Activated T-helper 2 cell treated with anti-CD3 and anti-CD28 coated beads, Interferon-gamma antibody, Interleukin-2, Interleukin-4, amounts not matched to agents 10 μg/mL and 5 μg/mL and 100 μg/mL, durations not matched to agents 14 hours and 24 hours and 36 hours (primary cell): ENCODE measurements around the gene HS1BP3. TPM values are rescaled to one million over a fixed set of nuclear protein-coding genes. Genes with fewer than 3 reads are reported as not detected.

ENCODE experiments used
- DNase-seq: peaks from one replicate; pipeline ENCODE4 v3.0.0; 2021; ENCODE audit warnings: low spot score
- H3K27ac Mint-ChIP-seq: one replicate; pipeline ENCODE4 v1.8.0; 2021; ENCODE audit warnings: mixed read lengths
- H3K27me3 Mint-ChIP-seq: one replicate; pipeline ENCODE4 v1.8.0; 2021; ENCODE audit warnings: low read depth, mixed read lengths
- H3K36me3 Mint-ChIP-seq: one replicate; pipeline ENCODE4 v1.8.0; 2021; ENCODE audit warnings: low read depth, mixed read lengths
- H3K4me1 Mint-ChIP-seq: one replicate; pipeline ENCODE4 v1.8.0; 2021; ENCODE audit warnings: low read depth, mixed read lengths
- H3K4me3 Mint-ChIP-seq: one replicate; pipeline ENCODE4 v1.8.0; 2021; ENCODE audit warnings: low read depth, mild to moderate bottlenecking, moderate library complexity, mixed read lengths
- H3K9me3 Mint-ChIP-seq: one replicate; pipeline ENCODE4 v1.8.0; 2021; ENCODE audit warnings: mixed read lengths
- intact Hi-C: fragments of 100-400 bp; cut with micrococcal nuclease; formaldehyde crosslinking; loops from one replicate; pipeline ENCODE4 v1.15.1; 2023
- total RNA-seq: library from RNA; stranded (reverse); gene quantifications from 2 replicates; pipeline ENCODE4 v1.2.3, GENCODE V29; 2022

HS1BP3 gene
- total RNA-seq, 1 donor from 2014 or later: 11.9 TPM

DNA sequence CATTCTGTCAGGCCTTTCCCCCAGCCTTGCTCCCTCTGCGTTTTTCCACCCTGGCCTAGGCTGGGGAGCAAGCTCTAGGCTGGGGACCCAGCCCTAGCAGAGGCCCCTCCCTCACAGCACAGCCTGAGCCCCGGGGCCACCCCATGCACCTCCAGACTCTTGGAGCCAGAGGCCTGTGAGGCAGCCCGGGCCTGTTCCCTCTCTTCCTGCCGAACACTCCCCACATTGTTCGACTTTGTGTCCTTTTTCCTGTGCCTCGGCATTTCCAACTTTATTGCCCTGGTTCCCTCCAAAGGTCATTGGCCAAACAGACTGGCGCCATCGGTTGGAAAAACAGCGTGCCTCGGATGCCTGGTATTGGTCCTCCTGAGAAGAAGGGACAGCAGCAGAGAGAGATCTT, 79.7 kb downstream of the HS1BP3 start:
- no peak overlapping the region for H3K4me3 Mint-ChIP-seq
- H3K36me3 Mint-ChIP-seq: peaks cover 4% of the 10 kb centered on the region
- H3K4me1 Mint-ChIP-seq: peaks cover 16% of the 10 kb centered on the region
- H3K27me3 Mint-ChIP-seq: peaks cover 2% of the 10 kb centered on the region
- no peaks in the 10 kb centered on the region for H3K9me3 Mint-ChIP-seq
- DNase-seq: no peak
- no peak overlapping the region for H3K27ac Mint-ChIP-seq
- intact Hi-C loops: no loop called here

DNA sequence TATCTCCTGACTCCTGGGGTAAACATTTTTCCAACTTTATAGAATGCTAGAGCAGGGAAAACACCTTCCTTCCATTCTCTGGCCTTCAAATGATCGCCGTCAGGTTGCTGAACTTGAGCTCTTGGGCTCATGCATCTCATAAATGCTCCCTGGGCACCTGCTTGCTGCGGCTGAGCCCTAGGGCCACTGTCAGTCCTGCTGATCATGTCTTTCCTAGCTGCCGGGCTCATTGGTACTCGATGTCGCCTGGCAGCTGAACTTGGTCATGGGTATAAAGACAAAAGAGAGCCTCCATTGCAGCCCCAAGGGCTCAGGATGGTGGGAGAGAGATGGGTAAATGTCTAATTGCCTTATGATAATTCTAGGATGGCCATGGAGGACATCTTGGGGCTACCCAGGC, 80.6 kb downstream of the HS1BP3 start:
- Mint-ChIP-seq H3K36me3 (no peaks in the 10 kb centered on the region), H3K9me3 (no peaks in the 10 kb centered on the region), H3K27me3 (peaks cover 2% of the 10 kb centered on the region), H3K4me1 (peaks cover 12% of the 10 kb centered on the region), H3K27ac (peak overlapping the region; percentile 30), H3K4me3 (no peak overlapping the region)
- no peak for DNase-seq
- intact Hi-C loops: no loop called here

DNA sequence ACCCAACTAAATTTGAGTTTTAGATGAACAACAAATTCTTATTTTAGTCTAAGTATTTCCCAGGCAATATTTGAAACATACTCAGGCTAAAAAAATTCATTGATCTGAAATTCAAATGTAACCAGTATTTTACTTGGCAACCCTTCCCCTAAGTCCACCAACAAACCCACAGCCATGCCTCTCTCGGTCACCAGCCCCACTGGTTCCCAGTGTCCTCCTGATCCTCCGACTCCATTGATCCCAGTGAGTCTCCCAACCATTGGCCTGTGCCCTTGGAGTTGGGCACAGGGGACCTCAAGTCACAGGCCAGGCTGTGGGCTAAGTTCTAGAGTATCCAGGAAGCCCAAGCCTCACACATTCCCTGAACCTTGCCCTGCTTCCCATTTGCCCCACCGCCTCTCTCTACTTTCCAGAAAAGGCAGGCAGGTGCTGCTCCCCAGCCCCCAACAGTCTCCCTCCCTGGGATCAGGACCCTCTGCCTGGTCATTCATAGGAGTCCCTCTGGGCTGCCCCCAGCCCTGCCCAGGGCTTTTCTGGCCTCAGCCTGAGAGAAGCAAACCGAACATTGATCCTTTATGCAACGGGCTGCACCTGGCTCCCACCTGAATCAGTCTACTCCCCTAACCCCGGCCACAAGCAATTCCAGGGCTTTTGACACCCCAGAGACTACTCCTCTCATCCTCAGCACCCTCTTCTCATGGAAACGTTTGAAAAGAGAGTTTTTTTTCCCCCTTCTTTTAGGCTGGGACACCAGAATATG, 81.3 kb downstream of the HS1BP3 start:
- no peaks in the 10 kb centered on the region for H3K9me3 Mint-ChIP-seq
- H3K4me1 Mint-ChIP-seq: peaks cover 12% of the 10 kb centered on the region
- H3K4me3 Mint-ChIP-seq: no peak overlapping the region
- H3K27me3 Mint-ChIP-seq: peaks cover 2% of the 10 kb centered on the region
- H3K36me3 Mint-ChIP-seq: no peaks in the 10 kb centered on the region
- no peak overlapping the region for H3K27ac Mint-ChIP-seq
- no peak for DNase-seq
- intact Hi-C loops: no loop called here

DNA sequence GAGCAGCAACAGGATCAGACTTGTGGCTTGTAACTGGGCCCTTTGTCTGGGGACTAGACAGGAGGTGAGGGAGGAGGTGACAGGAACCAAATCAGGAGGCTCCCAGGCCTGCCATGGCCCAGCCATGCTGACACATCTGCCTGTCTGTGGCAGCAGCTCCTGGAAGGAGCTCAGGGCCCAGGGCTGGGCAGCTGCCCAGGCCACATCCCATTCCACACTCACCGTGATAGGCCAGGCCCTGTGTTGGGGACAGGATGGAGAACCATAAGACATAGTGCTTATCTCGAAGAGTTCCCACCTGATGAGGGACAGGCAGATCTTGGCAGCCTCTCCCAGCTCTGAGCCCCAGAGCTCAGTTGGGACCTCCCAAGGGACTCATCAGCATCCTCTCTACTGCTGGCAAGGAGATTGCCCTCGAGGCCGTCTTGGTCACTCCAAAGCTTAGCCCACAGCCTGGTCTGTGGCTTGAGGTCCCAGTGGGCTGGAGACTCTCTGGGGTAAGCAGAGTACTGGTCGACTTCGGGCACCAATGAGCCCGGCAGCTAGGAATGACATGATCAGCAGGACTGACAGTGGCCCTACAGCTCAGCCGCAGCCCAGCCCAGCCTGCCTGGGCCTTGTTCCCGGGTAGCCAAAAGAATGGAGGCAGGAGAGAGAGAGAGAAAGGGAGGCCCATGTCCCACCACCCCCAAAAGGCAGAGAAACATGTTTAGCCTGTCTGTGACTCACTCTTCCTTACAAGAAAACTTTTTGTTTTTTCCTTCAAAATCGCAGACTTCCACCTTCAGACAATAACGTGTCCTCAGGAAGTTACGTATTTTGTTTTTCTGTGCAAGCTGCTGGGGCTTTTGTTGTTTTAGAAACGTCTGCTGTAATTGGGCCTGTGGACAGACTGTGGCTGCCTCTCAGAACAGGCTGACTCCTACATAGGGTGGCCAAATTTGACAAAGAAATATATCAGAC, 82.1 kb downstream of the HS1BP3 start:
- Mint-ChIP-seq H3K27me3 (peaks cover 2% of the 10 kb centered on the region), H3K36me3 (no peaks in the 10 kb centered on the region), H3K9me3 (no peaks in the 10 kb centered on the region), H3K27ac (no peak overlapping the region), H3K4me3 (no peak overlapping the region), H3K4me1 (peaks cover 6% of the 10 kb centered on the region)
- no peak for DNase-seq
- intact Hi-C loops: no loop called here

DNA sequence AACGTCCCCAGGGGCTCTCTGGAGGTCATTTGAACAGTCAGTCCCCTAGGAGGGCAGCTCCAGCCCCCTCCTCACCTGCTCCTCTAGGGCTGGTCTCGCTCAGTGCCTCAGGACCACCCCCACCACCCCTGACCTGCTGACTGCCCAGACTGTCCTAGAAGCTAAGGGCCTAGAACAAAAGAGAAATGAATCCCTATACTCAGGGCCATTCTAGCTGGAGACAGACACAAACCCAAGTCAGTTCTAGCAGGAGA, 83.0 kb downstream of the HS1BP3 start:
- H3K4me3 Mint-ChIP-seq: no peak overlapping the region
- intact Hi-C loops: no loop called here
- H3K4me1 Mint-ChIP-seq: peaks cover 5% of the 10 kb centered on the region
- no peak for DNase-seq
- no peak overlapping the region for H3K27ac Mint-ChIP-seq
- peaks cover 2% of the 10 kb centered on the region for H3K27me3 Mint-ChIP-seq
- no peaks in the 10 kb centered on the region for H3K9me3 Mint-ChIP-seq
- H3K36me3 Mint-ChIP-seq: no peaks in the 10 kb centered on the region

Other genes starting within 250 kb of the HS1BP3 start
- 119 and 123 TPM in 2 replicates for gene RHOB, start 204.0 kb downstream of the HS1BP3 start, total RNA-seq
- gene GDF7, start 16.0 kb upstream of the HS1BP3 start, total RNA-seq: 0.05 and 0.11 TPM in 2 replicates
- 34.7 and 35.9 TPM in 2 replicates for gene LDAH, start 172.0 kb upstream of the HS1BP3 start, total RNA-seq